HL-60 (cell line): ENCODE measurements around the gene OR2A25.

ENCODE experiments used
- DNase-seq, 2 experiments: peaks; one replicate each; pipeline ENCODE4 v3.0.0-alpha.2; 2010 to 2020; ENCODE audit warnings: low read depth in 1 of 2, low spot score in 1 of 2
- H3K27ac ChIP-seq: fragments of 250-450 bp; sonication (Bioruptor Pico); replicated peaks from 2 replicates; pipeline ENCODE4 v1.5.1; 2020; ENCODE audit warnings: mild to moderate bottlenecking, moderate library complexity
- H3K27me3 ChIP-seq: fragments of 250-450 bp; sonication (Bioruptor Pico); 2 replicates; pipeline ENCODE4 v1.5.1; 2021; ENCODE audit warnings: mild to moderate bottlenecking, moderate library complexity; ENCODE audit not compliant: insufficient read depth, poor library complexity, severe bottlenecking
- H3K4me3 ChIP-seq: replicated peaks from 2 replicates; pipeline ENCODE4 v1.5.1; 2011; ENCODE audit warnings: mild to moderate bottlenecking, control low read depth, low read length; ENCODE audit not compliant: insufficient read depth
- CTCF ChIP-seq: IDR thresholded peaks from one replicate; pipeline ENCODE4 v1.5.1; 2011; ENCODE audit warnings: low read length, control low read depth, inconsistent platforms; ENCODE audit not compliant: insufficient read depth
- GABPA ChIP-seq: IDR thresholded peaks from 2 replicates; pipeline ENCODE4 v1.6.1; 2012; ENCODE audit warnings: low read depth
- POLR2AphosphoS5 ChIP-seq: IDR thresholded peaks from 2 replicates; pipeline ENCODE4 v1.6.1; 2012; ENCODE audit warnings: low read depth
- REST ChIP-seq: IDR thresholded peaks from 2 replicates; pipeline ENCODE4 v1.6.1; 2012; ENCODE audit warnings: low read depth; ENCODE audit not compliant: insufficient replicate concordance
- SPI1 ChIP-seq: IDR thresholded peaks from 2 replicates; pipeline ENCODE4 v1.6.1; 2012; ENCODE audit warnings: low read depth, mild to moderate bottlenecking, borderline replicate concordance

Gene OR2A25

GRCh38 chr7:144102041-144102440 lies 32.4 kb downstream of the OR2A25 start:
- H3K4me3 ChIP-seq = no peak overlapping the region
- TF ChIP-seq CTCF (no peak), REST (no peak), SPI1 (no peak), GABPA (no peak), POLR2AphosphoS5 (no peak)
- no peaks in the 10 kb centered on the region for H3K27me3 ChIP-seq
- DNase-seq = no peak
- no peak overlapping the region for H3K27ac ChIP-seq

GRCh38 chr7:144105211-144105610 lies 35.6 kb downstream of the OR2A25 start:
- TF ChIP-seq REST = no peak
- TF ChIP-seq CTCF = no peak
- no peak for TF ChIP-seq SPI1
- TF ChIP-seq GABPA = no peak
- TF ChIP-seq POLR2AphosphoS5 = no peak
- no peak for DNase-seq

GRCh38 chr7:144109283-144109682 lies 39.7 kb downstream of the OR2A25 start, which contains the start of gene OR2A2:
TSS of gene OR2A2 (plus strand) at chr7:144109583. CDS start at chr7:144109583, 0 bp downstream.
- DNase-seq = no peak
- Histone ChIP-seq H3K27me3 (no peaks in the 10 kb centered on the region), H3K27ac (no peak within 1 kb of the TSS), H3K4me3 (no peak within 1 kb of the TSS)
- no peak for TF ChIP-seq CTCF
- TF ChIP-seq POLR2AphosphoS5 = no peak
- TF ChIP-seq REST = no peak
- TF ChIP-seq GABPA = no peak
- TF ChIP-seq SPI1 = no peak

More at GRCh38 chr7:144105211-144105610, 35.6 kb downstream of the OR2A25 start:
- H3K27me3 ChIP-seq = no peaks in the 10 kb centered on the region
- H3K4me3 ChIP-seq = no peak overlapping the region
- no peak overlapping the region for H3K27ac ChIP-seq
